DMS114 treated with DMSO at 0.1 percent for 48 hours (cell line): ENCODE measurements around the gene GAPVD1.

ENCODE experiments used
- DNase-seq: peaks from one replicate; lab custom pipeline; 2025; ENCODE audit not compliant: unreplicated experiment; lab: John Stamatoyannopoulos, UW

The GAPVD1 gene

DNA sequence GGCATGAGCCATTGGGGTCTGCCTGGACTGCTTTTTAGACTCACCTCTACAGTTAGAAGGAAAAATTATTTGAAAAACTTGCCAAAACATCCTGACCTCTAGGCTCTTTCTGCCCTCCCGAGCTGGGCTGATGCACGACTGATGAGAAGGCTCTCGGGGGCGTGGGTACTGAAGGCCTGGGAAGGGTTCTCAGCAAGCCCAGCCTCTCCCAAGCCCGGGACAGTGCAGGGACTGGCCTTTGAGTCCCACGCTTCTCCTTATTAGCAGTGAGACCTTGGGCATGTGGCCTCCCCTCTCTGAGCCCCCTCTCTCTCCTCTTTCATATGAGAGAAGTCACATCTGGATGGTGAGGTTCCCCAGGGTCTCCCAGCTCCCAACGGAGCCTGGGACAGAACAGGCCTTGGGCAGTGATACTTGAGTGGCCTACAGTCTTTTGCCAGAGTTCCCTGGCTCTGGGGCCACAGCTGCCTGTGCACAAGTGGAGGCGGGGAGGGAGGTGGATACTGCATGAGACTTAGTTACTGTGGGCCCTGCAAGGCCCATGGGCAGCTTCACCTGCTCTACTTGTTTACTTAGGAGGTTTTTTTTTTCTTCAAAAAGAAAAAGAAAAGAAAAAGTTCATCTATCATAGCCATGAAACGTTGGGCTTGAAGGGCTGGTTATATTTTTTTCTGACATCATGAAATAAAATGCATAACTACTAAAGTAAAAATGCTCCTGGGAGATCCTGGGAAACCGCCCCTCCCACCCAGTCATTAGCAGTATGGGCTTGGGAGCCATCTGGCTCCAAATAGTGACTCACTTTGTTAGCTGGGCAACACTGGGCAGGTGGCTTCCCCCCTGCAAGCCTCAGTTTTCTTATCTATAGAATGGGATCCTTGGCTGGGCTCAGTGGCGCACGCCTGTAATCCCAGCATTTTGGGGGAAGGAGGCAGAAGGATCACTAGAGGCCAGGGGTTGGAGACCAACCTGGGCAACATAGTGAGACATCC lies 139.4 kb downstream of the GAPVD1 start:
- DNase-seq: no peak

DNA sequence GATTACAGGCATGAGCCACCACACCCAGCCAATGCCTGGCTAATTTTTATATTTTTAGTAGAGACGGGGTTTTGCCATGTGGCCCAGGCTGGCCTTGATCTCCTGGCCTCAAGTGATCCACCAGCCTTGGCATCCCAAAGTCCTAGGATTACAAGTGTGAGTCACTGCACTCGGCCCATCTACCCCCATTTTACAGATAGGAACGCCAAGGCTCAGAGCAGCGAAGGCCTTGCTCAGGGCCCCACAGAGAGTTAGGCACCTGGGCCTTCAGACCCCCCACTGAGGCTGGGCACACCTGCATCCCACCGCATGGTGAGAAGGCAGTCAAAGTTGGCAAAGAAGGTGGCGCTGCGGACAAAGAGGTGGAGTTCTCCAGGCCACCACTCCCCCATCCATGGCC lies 143.1 kb downstream of the GAPVD1 start:
- DNase-seq: no peak

DNA sequence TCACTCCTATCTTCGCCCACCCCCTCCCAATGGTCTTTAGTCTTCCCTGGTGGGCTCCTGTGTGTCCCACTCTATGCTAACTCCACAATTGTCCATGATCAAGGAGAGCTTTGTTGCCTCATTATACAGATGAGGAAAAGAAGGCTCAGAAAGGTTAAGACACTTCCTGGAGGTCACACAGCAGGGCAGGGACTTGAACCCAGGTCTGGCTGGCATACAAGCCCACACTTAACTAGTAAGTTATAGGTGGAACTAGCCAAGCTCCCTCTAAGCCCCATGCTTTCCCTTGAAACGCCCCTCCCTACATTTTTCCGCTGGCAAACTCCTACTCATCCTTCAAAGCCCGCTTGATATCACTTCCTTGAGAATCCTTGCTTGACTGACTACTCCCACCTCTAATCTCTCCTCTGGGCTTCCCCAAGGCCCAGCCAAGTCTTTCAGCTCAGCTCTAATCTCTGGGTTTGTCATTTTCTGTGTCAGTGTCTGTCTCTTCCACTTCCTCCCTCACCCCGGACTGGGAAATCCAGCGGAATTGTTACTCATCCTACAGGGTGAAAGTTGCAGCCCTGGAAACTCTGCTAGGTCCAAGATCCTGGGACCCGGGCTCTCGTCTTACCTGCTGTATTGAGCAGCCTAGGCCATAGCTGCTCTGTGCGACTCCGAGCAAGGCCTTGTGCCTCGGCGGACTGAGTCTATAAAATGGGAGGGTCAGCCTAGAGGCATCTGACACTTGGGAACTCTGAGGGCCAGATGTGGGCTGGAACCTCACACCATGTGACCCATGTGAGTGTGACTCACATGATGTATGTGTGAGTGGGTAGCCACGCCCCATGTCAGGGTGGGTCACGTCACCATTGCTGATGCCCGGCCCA lies 144.5 kb downstream of the GAPVD1 start:
- no peak for DNase-seq

DNA sequence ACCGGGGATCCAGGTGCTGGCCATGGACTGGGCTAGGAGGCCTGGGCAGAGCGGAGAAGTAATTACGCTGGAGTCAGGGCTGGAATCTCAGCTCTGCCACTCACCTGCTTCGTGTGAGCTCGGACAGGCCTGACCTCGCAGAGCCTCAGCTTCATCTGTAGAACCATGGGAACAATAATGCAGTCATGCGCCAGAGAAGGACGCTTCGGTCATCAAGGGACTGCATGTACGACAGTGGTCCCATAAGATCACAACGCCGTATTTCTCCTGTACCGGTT lies 145.1 kb downstream of the GAPVD1 start:
- no peak for DNase-seq

DNA sequence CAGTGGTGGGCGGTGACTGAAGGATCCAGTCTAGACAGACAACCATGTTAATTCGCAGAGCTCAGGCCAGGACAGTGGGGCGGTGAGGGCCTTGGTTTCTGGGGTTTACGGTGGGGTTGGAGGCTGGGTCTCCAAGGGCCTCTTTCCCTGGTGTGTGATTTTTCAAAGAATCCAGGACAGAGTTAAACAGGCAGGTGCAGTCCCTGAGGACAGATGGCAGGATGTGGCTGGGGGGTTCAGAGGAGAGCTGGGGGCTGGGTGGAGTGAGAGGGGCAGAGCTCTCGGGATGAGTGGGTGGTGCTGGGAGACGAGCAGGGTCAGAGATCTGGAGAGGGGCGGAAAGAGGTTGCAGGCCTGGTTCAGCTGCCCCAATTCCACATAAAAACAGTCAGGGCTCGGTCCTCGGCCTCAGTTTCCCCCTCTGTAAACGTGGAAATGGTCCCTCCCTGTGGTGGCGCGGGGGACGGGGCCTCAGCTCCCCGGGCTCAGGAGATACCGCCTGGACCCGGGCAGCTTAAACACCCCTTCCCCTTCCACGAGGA lies 145.9 kb downstream of the GAPVD1 start:
- DNase-seq: no peak

DNA sequence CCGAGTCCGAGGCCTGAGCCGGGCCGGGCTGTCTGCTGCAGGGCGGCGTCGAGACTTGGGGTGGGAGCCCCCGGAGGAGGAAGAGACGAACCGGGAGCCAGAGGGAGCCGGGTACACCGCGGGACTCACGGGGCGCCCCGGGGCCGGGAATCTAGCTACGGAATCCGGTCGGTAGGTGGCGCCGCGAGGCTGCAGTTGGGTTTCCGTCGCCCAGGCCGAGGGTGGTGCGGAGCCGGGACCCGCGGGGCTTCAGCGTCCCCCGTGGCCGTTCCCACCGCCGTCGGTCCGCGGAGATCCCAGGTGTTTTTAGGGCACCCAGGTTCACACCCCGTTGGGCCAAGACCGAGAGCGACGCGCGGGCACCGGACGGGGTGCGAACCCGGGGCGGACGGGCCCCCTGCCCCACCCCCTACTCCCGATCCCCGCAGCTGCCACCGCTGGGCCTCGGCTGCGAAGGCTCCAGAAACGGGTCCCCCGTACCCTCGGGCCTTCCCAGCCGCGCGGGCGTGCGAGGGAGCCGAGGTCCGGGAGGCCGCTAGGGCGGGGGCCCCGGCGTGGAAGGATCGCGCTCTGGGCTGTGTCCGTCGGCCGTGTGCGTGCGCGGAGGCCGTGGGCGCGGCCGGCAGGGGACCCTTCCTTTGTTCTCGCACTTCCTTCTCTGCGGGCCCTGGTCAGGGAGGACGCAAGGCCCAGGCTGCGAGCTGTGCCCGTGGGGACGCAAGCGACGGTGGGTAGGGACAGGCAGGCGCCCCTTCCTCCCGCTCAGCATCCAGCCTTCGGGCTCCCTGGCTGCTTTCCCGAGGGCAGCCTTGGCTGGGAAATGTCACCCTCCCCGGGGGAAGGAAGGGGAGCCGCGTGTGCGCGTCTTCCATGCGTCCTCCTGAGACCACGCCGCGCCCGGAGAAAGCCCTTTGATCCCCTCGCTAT lies 146.6 kb downstream of the GAPVD1 start:
- DNase-seq: peak; percentile 10

DNA sequence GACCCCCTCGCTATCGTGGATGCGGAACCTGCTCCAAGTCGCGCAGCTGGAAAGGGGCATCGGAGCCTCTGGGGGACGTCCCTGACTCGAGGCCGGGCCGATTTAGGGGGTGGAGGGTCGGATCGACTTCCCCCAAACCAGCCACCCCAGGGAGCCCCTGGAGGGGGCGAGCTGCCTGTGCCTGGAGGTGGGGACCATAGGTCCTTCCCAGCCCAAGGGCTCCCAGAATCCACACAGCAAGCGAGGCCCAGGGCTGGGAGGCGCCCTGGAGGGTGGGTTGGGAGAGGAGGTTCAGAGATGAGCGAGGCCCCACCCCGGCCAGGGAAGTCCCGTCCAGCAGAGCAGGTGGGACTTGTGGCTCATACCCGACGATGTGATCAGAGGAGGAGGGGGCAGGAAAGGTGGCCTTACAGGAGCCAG lies 147.6 kb downstream of the GAPVD1 start:
- peak; percentile 17 for DNase-seq

DNA sequence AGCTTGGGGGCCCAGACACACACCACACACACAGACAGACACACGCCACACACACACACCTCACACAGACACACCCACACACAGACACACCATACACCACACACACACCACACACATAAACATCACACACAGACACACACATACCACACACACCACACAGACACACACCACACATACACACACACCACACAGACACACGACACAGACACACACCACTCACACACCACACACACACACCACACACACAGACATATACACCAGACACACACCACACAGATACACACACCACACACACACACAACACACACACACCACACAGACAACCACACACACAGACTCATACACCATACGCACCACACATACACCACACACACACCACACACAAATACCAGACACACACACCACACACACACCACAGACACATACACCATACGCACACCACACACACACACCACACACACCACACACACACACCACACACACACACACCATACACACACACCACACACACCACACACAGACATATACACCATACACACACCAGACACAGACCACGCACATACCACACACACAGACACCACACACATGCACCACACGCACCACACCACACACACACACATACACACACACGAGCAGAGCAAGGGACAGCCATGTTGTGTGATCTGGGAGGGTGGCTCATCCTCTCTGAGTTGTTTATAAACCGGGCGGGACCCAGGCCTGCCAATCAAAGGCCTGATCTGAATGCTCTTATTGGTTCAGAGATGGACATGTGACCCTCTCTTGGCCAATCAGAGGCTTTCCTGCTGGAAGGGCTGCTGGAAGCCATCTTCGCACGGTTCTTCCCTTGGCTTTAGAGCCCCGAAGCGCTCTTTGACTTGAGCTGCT lies 148.3 kb downstream of the GAPVD1 start:
- DNase-seq: peak; percentile 93

DNA sequence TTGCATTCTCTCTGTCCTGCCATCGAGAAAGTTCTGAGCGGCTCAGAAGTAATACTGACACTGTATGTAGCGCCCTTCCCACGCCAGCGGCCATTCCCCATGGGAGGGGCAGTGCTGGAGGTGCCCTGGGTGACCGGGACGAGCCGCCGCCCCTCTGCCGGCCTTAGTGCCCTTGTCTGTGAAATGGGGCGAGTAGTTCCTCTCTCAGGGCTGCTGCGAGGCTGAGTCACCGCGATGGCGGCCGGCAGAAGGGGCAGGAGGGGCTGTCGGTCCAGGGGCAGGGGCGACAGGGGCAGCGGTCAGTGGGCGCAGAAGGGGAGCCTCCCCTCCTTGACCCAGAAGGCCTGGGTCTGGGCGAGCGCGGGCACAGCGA lies 148.9 kb downstream of the GAPVD1 start:
- DNase-seq: no peak

DNA sequence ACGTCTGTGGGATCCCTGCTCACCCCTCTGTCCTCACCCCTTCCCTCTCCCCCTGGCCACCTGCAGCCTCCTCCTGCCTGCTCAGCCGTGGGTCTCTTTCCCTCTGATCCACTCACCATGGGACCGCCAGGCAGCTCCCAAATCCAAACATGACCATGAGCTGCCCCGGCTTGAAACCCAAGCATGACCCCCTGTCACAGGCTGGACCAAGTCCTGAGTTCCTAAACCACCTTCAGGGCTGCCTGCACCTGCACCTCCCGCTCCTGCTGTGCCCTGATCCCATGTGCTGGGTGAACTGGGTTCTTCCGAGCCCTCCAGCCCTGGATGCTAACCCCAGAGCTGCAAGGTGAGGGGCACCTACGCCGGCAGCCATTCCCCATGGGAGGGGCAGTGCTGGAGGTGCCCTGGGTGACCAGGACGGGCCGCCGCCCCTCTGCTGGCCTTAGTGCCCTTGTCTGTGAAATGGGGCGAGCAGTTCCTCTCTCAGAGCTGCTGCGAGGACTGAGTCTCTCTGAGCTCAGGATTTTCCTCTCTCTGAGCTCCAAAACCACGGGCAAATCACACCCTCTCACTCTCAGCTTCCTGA lies 149.6 kb downstream of the GAPVD1 start:
- no peak for DNase-seq

DNA sequence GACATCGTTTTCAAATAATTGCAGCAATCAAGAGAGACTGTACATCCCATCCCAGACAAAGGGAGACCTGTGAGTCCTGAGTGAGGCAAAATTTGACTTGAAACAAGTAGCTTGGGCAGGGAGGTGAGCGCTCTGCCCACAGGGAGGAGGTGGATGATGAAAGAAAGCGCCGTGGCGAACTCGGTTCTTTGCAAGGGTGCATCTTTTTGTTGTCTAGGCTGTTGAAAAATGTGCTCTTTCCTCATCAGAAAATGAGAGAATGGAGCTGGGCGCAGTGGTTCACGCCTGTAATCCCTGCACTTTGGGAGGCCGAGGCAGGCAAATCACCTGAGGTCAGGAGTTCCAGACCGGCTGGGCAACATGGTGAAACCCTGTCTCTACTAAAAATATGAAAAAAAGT lies 150.5 kb downstream of the GAPVD1 start:
- DNase-seq: no peak

DNA sequence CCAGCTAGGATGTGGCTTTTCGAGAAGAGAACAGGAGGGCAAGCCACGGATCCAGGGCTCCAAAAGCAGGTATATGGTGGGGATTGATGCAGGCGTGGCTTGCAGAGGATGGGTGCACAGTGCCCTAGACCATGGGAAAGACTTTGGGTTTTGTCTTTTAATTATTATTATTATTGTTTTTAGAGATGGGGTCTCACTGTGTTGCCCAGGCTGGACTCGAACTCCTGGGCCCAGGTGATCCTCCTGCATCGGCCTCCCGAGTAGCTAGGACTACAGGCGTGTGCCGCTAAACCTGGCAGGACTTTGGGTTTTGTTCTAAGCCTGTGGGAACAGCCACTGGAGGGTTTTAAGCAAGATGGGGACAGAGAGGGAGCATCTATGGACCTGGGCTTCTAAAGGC lies 152.0 kb downstream of the GAPVD1 start:
- no peak for DNase-seq

DNA sequence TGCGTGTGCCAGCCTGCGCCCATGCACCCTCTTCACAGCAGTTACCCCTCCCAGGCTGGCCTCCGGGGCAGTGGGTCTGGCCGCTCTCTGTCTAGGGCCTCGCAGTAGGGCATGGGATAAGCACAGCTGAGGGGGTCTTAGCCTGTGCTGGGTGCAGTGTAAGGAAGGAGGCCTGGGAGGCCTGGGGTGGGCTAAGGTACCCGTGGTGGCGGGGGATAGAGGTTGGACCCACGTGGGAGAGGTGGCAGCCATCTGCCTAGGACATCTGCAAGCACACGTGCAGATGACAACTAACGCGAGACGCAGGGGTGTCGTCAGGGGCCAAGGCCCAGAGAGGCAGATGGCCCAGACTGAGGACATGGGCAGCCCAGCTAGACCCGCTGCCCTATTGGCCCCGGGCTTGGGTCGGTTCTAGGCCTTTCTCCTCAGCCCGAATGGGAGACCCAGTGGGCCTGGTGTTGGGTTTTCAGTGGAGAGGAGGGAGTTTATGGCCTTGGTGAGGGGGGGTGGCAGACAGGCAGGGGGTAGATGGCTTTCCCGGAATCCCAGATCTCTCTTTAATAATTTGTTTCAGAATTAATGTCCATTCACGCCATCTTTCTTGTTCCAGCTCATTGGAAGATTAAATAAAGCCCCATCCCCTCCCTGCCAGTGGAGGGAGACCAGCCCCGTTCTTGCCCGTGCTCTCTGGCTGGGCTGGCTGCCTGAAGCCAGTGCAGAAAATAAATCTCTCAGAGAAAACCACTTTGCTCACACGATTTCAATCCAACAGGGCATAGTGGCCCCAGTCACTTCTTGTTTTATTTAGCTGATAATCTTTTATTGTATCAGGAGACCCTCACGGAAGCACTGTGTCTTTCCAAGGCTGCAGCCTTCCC lies 154.2 kb downstream of the GAPVD1 start:
- DNase-seq: no peak

DNA sequence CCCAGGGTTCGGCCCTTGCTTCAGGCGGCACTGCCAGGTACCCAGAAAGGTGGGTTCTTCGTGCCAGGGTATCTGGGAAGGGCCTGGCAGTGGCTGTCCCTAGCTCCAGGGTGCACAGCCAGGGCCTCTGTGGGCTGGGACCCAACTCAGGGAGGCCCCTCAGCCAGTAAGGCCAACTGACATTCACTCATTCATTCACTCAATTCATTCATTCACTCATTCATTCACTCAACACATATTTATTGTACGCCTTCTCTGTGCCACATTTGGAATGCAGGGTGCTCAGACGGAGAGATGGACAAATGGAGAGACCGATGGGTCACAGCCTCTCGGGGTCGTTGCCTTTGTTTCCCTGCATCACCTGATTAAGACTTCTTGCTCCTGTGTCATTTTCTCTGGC lies 154.9 kb downstream of the GAPVD1 start:
- DNase-seq: no peak
